CD4-positive, alpha-beta T cell treated with Interleukin-6 at 100 ng/mL for 8 hours (primary cell): Measurements from ENCODE around the gene ZNF26.

Source experiments
- DNase-seq: peaks from one replicate; pipeline ENCODE4 v3.0.0-alpha.2; 2020; ENCODE audit warnings: mixed read lengths, low spot score

Gene ZNF26

GRCh38 chr12:133061954-133062353 is 75.8 kb downstream of the ZNF26 start:
- no peak for DNase-seq

GRCh38 chr12:133063556-133063955 is 77.4 kb downstream of the ZNF26 start:
- DNase-seq: no peak

- DNase-seq: no peak
These were observed 87.7 kb downstream of the ZNF26 start for GRCh38 chr12:133073836-133074235.
